ENCODE measurements around the gene MPDZ. TPM values are rescaled to one million over a fixed set of nuclear protein-coding genes. Genes with fewer than 3 reads are reported as not detected.

MPDZ gene
- total RNA-seq, 1 experiment from 2014 or later: 46.7 TPM

DNA sequence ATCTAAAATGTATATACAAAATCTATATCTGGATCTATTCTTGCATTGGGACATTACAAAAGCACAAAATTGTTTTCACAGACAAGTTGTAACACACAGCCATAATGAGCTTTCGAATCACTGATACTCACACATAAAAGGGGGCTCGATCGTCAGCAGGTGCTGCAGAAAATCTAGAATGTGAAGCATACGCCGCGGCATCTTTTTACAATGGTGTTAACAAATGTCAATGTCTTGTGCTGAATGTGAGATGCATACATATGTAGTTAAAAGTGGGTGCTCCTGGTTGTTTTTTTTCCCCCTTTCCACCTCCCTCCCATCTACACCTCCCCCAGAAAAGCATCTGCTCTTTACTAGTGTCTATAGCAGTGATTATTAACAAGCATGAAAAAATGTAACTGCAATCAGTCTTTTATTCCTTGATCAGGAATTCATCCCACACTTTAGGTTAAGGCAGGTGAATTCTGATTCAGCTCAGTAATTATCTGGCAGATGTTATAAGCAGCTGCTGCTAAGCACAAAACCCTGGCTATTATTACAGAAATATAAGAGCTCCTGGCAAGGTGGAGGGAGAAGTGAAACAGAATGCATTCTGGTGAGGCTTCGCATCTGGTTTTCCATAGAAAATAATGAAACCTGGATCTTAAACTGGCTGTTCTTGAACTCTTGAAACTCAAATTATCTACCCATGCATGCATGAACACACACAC is 114.1 kb downstream of the MPDZ start:
- H3K9me3 Mint-ChIP-seq: no peaks in the 10 kb centered on the region
- H4K8ac ChIP-seq (replicated peaks; ENCODE audit: insufficient read length, low read depth, low read length): no peak overlapping the region
- no peak overlapping the region for H2BK20ac ChIP-seq (ENCODE audit: low read depth, low read length, poor library complexity, severe bottlenecking)
- no peak for DNase-seq
- no peak overlapping the region for H2BK12ac ChIP-seq (ENCODE audit: insufficient read length, low read depth, low read length)
- no peaks in the 10 kb centered on the region for H3K27me3 ChIP-seq (ENCODE audit: insufficient read depth, low read length)
- no peaks in the 10 kb centered on the region for H3K79me2 ChIP-seq (ENCODE audit: insufficient read depth, low read length)
- H3K23me2 ChIP-seq (ENCODE audit: insufficient read length, low read depth, low read length, poor library complexity, severe bottlenecking): no peaks in the 10 kb centered on the region
- no peak overlapping the region for H3K4me3 Mint-ChIP-seq
- no peak overlapping the region for H2BK15ac ChIP-seq (ENCODE audit: low read depth, low read length)
- no peak overlapping the region for H3K56ac ChIP-seq (ENCODE audit: insufficient read length, low read depth, low read length)
- no peak overlapping the region for H3T11ph ChIP-seq (ENCODE audit: low read length)
- H3K4me1 ChIP-seq (ENCODE audit: insufficient read depth, low read length): peaks cover 4% of the 10 kb centered on the region
- no CpG with 5 or more reads among the region's 7 CpGs for WGBS (ENCODE audit: extremely low coverage, insufficient read length, low lambda C conversion rate)
- TF ChIP-seq, protein P1, sequence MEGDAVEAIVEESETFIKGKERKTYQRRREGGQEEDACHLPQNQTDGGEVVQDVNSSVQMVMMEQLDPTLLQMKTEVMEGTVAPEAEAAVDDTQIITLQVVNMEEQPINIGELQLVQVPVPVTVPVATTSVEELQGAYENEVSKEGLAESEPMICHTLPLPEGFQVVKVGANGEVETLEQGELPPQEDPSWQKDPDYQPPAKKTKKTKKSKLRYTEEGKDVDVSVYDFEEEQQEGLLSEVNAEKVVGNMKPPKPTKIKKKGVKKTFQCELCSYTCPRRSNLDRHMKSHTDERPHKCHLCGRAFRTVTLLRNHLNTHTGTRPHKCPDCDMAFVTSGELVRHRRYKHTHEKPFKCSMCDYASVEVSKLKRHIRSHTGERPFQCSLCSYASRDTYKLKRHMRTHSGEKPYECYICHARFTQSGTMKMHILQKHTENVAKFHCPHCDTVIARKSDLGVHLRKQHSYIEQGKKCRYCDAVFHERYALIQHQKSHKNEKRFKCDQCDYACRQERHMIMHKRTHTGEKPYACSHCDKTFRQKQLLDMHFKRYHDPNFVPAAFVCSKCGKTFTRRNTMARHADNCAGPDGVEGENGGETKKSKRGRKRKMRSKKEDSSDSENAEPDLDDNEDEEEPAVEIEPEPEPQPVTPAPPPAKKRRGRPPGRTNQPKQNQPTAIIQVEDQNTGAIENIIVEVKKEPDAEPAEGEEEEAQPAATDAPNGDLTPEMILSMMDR (conservative IDR thresholded peaks at IDR 0.05): no peak
- no peak overlapping the region for H4K5ac ChIP-seq (ENCODE audit: insufficient read length, low read depth, low read length)
- H3K27me3 Mint-ChIP-seq (ENCODE audit: low read depth): no peaks in the 10 kb centered on the region
- H3K9me3 ChIP-seq (ENCODE audit: control insufficient read depth, low read depth, low read length): no peaks in the 10 kb centered on the region
- no peak overlapping the region for H2BK5ac ChIP-seq (ENCODE audit: insufficient read length, low read length)
- no peak overlapping the region for H3K9ac ChIP-seq (ENCODE audit: extremely low read depth, insufficient read length, low read length)
- peaks cover 9 to 12% of the 10 kb centered on the region in 2 experiments for H3K4me1 Mint-ChIP-seq
- peak overlapping the region in 1 of 3 experiments; percentile 85; a peak in 3 of 7 replicates for H3K27ac Mint-ChIP-seq
- no peak overlapping the region for H3K4me2 ChIP-seq (ENCODE audit: insufficient read depth, insufficient read length, low read length)
- no peak overlapping the region for H3K4ac ChIP-seq (ENCODE audit: low read depth, low read length)
- H3K79me1 ChIP-seq (ENCODE audit: insufficient read depth, low read depth, low read length, poor library complexity, severe bottlenecking): no peaks in the 10 kb centered on the region
- H2BK120ac ChIP-seq (ENCODE audit: low read depth, low read length, poor library complexity, severe bottlenecking): no peak overlapping the region
- H3K18ac ChIP-seq (ENCODE audit: insufficient read length, low read depth, low read length): no peak overlapping the region
- no peak overlapping the region for H3K27ac ChIP-seq (ENCODE audit: insufficient read length, low read depth, low read length)
- H3K14ac ChIP-seq (ENCODE audit: insufficient read depth, low read length): no peak overlapping the region
- no peak overlapping the region for H3K23ac ChIP-seq (ENCODE audit: insufficient read length, low read depth, low read length)
- no peaks in the 10 kb centered on the region for H4K20me1 ChIP-seq (ENCODE audit: control insufficient read depth, insufficient read depth, insufficient read length)
- H2AFZ ChIP-seq (ENCODE audit: low read length): no peak overlapping the region
- peaks cover 2 to 30% (median 15%) of the 10 kb centered on the region in 3 experiments; a peak in 5 of 7 replicates for H3K36me3 Mint-ChIP-seq (ENCODE audit: insufficient read depth in 1 of 3, low read depth in 3 of 3)
- H2AK5ac ChIP-seq (ENCODE audit: insufficient read length, low read length): no peak overlapping the region
- H4K91ac ChIP-seq (ENCODE audit: insufficient read length, low read depth, low read length): no peak overlapping the region
